ENCODE results near the gene PRM3.

DNA sequence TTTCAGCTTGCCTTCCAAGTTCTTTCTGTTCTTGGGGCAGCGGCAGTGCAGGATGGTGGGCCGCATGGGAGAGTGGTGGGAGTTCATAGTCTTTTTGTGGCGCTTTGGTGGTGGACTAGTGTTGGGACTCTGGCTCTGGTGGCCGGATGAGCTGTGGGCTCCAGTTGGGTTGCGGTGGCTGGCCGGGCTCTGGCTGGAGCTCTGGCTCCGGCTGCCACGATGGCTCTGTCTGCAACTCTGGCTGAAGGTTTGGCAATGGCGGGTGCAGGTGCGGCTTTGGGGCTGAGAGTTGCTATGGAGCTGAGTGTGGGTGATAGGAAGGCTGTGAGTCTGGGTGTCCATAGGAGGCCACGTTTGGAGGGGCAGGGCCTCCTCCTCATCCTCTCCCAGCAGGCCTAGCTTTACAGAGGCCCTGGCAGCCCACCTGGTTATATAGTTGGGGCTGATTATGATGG lies 4.5 kb downstream of the PRM3 start, which contains the start of gene TNP2:
- TF ChIP-seq CTCF (IDR thresholded peaks at IDR 0.05) (no peak), POLR2A (IDR thresholded peaks at IDR 0.05) (no peak)
